HG03558 (cell line): ENCODE results near the gene NFATC2.

Source experiments
- ATAC-seq: cut with Tn5 transposase; IDR thresholded peaks from one replicate; pipeline ENCODE4 v1.9.1; 2021; ENCODE audit warnings: moderate number of reproducible peaks; ENCODE audit not compliant: unreplicated experiment; ENCODE audit errors: extremely low read depth

Gene NFATC2

DNA sequence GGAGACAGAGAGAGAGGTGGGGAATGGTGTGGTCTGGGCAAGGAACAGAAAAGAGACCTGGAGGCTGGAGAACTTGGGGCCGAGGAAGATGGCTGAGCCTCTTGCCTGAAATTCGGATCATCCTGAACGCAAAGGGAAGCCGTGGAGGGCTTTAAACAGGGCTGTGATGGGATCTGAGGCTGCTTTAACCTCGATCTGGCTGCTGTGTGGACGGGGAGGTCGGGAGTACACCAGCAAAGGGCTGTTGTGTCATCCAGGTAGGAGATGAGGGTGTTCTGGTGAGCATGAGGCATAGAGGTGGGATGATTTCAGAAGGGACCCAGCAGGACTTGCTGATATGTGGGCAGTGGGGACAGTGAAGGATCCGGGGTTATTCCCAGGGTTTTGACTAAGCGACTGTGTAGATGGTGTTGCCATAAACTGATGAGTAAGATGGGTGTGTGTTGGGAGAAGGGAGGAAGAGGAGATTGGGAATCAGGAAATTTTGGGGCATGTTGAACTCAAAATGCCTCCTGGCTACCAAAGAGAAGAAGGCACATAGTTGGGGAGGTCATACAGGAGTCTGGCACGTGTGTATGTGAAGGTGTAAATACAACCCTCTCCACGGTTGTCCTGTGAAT is 158.5 kb downstream of the NFATC2 start:
- ATAC-seq, result no peak

- ATAC-seq, result no peak
Measured at GRCh38 chr20:51382986-51383821, 159.3 kb downstream of the NFATC2 start.

- ATAC-seq, result no peak
Measured at GRCh38 chr20:51382111-51382985, 160.2 kb downstream of the NFATC2 start.

DNA sequence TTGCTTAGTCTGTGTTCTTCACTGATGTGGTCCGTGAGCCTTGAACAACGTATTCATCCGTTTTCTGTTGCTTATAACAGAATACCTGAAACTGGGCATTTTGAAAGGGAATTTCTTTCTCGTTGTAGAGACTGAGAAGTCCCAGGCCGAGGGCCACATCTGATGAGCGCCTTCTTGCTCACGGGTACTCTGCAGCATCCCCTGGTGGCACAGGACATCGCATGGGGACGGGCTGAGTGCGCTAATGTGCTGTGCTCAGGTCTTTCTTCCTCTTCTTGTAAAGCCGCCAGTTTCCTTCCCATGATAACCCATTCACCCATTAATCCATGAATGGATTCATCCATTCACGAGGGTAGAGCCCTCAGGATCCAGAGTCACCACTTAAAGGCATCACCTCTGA is 161.0 kb downstream of the NFATC2 start:
- no peak for ATAC-seq

GRCh38 chr20:51380401-51381385 is 161.8 kb downstream of the NFATC2 start:
- ATAC-seq, result no peak

DNA sequence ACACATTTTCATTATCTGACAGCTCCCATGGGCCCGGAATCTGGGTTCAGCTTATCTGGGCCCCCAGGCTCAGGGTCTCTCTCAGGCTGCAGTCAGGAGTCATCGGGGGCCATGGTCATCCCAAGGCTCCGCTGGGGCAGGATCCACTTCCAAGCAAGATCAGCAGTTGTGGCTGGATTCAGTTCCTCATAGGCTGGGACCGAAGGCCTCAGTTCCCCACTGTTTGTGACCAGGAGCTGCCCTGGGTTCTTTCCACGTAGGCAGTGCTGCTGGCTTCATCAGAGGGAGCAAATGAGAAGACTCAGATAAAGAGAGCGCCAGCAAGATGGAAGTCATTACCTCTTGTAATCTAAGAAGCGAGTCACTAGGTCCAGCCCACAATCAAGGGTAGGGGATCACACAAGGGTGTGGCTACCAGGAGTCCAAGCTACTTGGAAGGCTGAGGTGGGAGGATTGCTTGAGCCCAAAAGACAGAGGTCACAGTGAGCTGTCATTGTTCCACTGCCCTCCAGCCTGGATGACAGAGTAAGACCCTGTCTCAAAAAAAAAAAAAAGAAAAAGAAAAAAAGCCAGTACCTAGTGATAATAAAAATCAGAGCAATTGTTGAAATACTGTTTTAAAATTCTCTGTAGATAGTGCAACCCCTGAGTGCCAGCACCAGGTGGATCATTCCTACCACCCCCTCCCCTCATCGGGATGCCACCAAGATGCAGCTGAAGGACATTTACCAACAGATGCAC is 162.7 kb downstream of the NFATC2 start:
- no peak for ATAC-seq

GRCh38 chr20:51378171-51378928 is 164.2 kb downstream of the NFATC2 start:
- no peak for ATAC-seq

- ATAC-seq, result no peak
Measured at GRCh38 chr20:51377132-51377531, 165.4 kb downstream of the NFATC2 start.

- ATAC-seq, result no peak
Measured at GRCh38 chr20:51376111-51376510, 166.4 kb downstream of the NFATC2 start.

- no peak for ATAC-seq
Measured at GRCh38 chr20:51375561-51375960, 167.0 kb downstream of the NFATC2 start.

DNA sequence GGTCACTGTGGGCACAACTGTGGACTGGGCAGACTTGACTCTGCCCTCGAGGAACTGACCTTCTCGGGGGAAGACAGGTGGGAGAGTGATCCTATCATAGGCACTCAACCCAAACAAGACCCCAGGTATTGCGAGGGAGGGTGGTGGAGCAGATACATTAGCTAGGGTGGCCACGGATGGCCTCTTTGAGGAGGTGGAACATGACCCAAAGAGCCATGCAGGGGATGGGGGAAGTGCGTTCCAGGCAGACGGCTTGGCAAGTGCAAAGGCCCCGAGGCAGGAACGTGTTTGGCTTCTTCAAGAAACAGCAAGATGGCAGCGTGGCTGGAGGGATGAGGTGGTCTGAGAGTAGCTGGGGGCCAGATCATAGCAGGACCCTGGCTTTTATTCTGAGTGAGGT is 167.6 kb downstream of the NFATC2 start:
- no peak for ATAC-seq

- no peak for ATAC-seq
Measured at GRCh38 chr20:51374456-51374830, 168.1 kb downstream of the NFATC2 start.

DNA sequence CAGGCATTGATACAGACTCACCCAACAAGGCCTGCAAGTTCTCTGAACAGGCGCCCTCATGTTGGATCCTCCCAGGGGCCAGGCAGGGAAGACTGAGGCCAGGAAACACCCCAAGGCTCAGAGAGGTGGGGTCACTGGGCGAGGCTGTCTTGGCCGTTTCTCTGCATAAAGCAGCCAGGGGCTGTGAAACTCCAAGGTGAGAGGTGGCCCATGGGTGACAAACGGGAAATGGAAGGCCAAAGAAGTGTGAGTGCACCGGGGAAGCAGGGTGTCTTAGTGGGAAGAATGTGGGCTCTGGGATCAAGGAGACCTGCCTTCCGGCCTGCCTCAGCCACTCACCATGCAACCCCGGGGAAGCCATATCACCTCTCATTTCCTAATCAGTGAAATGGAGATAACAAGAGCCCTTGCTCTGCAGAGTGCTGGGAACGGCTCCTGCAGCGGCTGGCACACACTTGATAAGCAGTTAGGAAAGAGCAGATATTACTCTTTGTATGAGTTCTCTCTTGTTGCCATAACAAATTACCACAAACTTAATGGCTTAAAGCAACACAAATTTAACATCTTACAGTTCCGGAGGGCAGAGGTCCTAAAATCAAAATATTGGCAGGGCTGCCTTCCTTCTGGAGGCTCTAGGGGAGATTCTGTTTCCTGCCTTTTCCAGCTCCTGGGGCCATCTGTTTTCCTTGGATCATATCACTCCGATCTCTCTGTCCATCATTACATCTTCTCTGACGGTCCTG is 168.6 kb downstream of the NFATC2 start:
- no peak for ATAC-seq

- ATAC-seq, result no peak
Measured at GRCh38 chr20:51372966-51373365, 169.6 kb downstream of the NFATC2 start.

DNA sequence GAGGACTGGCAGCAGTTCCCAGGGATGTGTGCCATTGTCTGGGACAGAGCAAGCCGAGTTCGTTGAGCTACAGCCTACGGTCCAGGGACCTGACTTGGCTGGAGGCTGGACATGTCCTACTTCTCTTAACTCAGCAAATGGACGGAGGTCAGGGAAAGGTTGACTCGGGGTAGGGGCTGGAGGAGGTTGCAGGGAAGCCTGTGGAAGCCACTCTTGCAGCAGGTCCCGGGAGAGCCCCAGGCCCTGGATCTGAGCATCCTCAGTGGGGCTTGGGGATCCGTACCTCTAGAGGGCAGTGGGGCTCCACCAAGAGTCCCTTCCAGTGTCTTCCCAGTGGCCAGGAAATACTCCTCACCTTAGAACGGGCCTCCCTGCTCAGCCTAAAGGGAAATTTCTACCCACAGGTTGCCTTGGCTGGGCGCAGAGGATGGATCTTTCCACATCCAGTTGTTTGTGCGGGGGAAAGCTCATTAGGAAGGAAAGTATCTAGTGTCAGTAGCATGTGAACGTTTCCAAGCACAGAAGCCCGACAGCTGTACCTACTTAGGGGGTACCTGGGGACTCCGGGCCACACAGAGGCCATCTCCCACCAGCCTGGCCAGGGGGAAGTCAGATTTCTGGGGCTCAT is 170.2 kb downstream of the NFATC2 start:
- ATAC-seq, result no peak

DNA sequence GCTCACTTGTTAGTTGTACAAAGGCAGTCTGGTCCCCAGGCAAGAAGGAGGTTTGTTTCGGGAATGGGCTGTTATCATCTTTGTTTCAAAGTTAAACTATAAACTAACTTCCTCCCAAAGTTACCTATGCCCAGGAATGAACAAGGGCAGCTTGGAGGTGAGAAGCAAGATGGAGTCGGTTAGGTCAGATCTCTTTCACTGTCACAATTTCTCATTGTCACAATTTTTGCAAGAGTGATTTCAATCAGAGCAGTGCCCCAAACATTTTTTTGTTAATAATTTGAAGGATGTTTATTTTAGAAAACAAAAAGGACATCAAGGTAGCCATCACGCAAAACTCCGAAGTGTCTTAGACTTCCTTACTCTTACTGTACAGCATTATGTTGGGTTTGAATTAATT is 170.8 kb downstream of the NFATC2 start:
- ATAC-seq, result no peak

DNA sequence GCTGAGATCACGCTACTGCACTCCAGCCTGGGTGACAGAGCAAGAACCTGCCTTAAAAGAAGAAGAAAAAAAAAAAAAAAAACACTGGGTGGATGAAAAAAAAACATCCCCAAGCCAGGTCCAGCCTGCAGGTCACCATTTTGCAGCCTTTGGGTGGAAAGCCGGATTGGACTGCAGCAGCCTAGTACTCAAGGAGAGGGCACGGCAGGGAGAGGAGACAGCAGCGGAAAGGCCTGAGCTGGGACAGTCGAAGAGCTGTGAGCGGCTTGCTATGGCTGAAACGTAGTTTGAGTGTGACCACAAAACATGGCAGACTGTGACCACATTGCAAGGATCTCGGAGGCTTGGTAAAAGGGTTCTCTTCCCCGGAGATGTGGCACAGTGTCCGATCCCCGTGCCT is 173.0 kb downstream of the NFATC2 start:
- no peak for ATAC-seq
